Esophagus squamous epithelium (tissue), 4 donors: ENCODE measurements around the gene NUP210L.

Experiments used
- CTCF ChIP-seq, 6 experiments: fragments of 450-650 bp in 4 of 6; fragments of 200-600 bp in 2 of 6; sonication (generic) in 2 of 6; IDR thresholded peaks; one replicate each; pipeline ENCODE4 v1.5.1; 2016 to 2019; ENCODE audit warnings: antibody characterized with exemption in 6 of 6, mild to moderate bottlenecking in 4 of 6, moderate library complexity in 4 of 6
- POLR2A ChIP-seq, 4 donors: fragments of 450-650 bp; IDR thresholded peaks; one replicate each; pipeline ENCODE4 v1.6.1; 2017; ENCODE audit warnings: antibody characterized with exemption in 4 of 4, mild to moderate bottlenecking in 4 of 4, moderate library complexity in 3 of 4

GRCh38 chr1:153973071-153973470 is 181.8 kb downstream of the NUP210L start:
- no peak for TF ChIP-seq CTCF (IDR thresholded peaks at IDR 0.05)
- no peak for TF ChIP-seq POLR2A (IDR thresholded peaks at IDR 0.05)
